HepG2 (cell line): ENCODE measurements around the gene KLF9. TPM values are rescaled to one million over a fixed set of nuclear protein-coding genes. Genes with fewer than 3 reads are reported as not detected.

Experiments used
- HNF4A ChIP-seq: sonication (generic); formaldehyde crosslinking; IDR thresholded peaks from 2 replicates; pipeline ENCODE4 v1.4.0; 2020; ENCODE audit warnings: missing genetic modification reagents
- MTF1 ChIP-seq: sonication (generic); formaldehyde crosslinking; IDR thresholded peaks from 2 replicates; pipeline ENCODE4 v1.5.0; 2020; ENCODE audit warnings: missing genetic modification reagents
- POLR2AphosphoS2 ChIP-seq: IDR thresholded peaks from 2 replicates; pipeline ENCODE4 v1.6.1; 2011; ENCODE audit warnings: low read depth, low read length, improper control_type of control experiment
- ZBTB3 ChIP-seq: sonication (generic); formaldehyde crosslinking; IDR thresholded peaks from 2 replicates; pipeline ENCODE4 v1.4.0; 2020; ENCODE audit warnings: low read depth, mild to moderate bottlenecking, moderate library complexity, missing genetic modification reagents, borderline replicate concordance
- ZKSCAN5 ChIP-seq: sonication (generic); formaldehyde crosslinking; IDR thresholded peaks from 2 replicates; pipeline ENCODE4 v1.5.1; 2020; ENCODE audit warnings: mild to moderate bottlenecking, missing genetic modification reagents
- ZKSCAN8 ChIP-seq: IDR thresholded peaks from 2 replicates; pipeline ENCODE4 v1.6.1; 2016; ENCODE audit warnings: borderline replicate concordance, missing genetic modification reagents, missing compliant biosample characterization
- ZNF383 ChIP-seq: sonication (generic); formaldehyde crosslinking; IDR thresholded peaks from 2 replicates; pipeline ENCODE4 v1.4.0; 2020; ENCODE audit warnings: missing genetic modification reagents, mild to moderate bottlenecking, borderline replicate concordance
- ZNF547 ChIP-seq: sonication (generic); formaldehyde crosslinking; IDR thresholded peaks from 2 replicates; pipeline ENCODE4 v1.5.1; 2020; ENCODE audit warnings: mild to moderate bottlenecking, missing genetic modification reagents
- ZNF703 ChIP-seq: sonication (generic); formaldehyde crosslinking; IDR thresholded peaks from 2 replicates; pipeline ENCODE4 v1.5.1; 2020; ENCODE audit warnings: missing genetic modification reagents, mild to moderate bottlenecking, moderate library complexity, borderline replicate concordance
- ZSCAN20 ChIP-seq: sonication (generic); formaldehyde crosslinking; IDR thresholded peaks from 2 replicates; pipeline ENCODE4 v1.4.0; 2020; ENCODE audit warnings: missing genetic modification reagents, mild to moderate bottlenecking, borderline replicate concordance
- polyA plus RNA-seq, 8 experiments: library from polyadenylated mRNA; depleted of rRNA in 3 of 8; stranded (reverse) in 7 of 8; unstranded in 1 of 8; fragments of >200 nt; fragmentation: Illumina TruSeq in 4 of 8; extraction: Trizol in 4 of 8; gene quantifications; 2 replicates each; pipeline versions ENCODE4 v1.2.1 to v1.2.3, GENCODE V29; 2011 to 2016; ENCODE audit warnings: low read depth in 4 of 8, missing spikeins in 1 of 8, mixed read lengths in 1 of 8; ENCODE audit not compliant: insufficient read depth in 1 of 8
- total RNA-seq, 5 experiments: library from RNA; depleted of rRNA; stranded (reverse); fragments of >200 nt; fragmentation: Illumina TruSeq; extraction: Trizol; gene quantifications; 2 replicates each; pipeline ENCODE4 v1.2.3, GENCODE V29; 2016; ENCODE audit warnings: low read depth in 1 of 5
- TF ChIP-seq, protein P1 (sequence below): sonication (generic); formaldehyde crosslinking; IDR thresholded peaks from 2 replicates; pipeline ENCODE4 v1.4.0; 2020; ENCODE audit warnings: missing genetic modification reagents
- TF ChIP-seq, protein P2 (sequence below): sonication (generic); formaldehyde crosslinking; IDR thresholded peaks from 2 replicates; pipeline ENCODE4 v1.4.0; 2020; ENCODE audit warnings: mild to moderate bottlenecking, missing genetic modification reagents
- TF ChIP-seq, protein P3 (sequence below): sonication (generic); formaldehyde crosslinking; IDR thresholded peaks from 2 replicates; pipeline ENCODE4 v1.4.0; 2020; ENCODE audit warnings: missing genetic modification reagents
- TF ChIP-seq, protein P4 (sequence below): sonication (generic); IDR thresholded peaks from 2 replicates; pipeline ENCODE4 v1.6.1; 2016; ENCODE audit warnings: low read depth, borderline replicate concordance
- TF ChIP-seq, protein P5 (sequence below): sonication (generic); formaldehyde crosslinking; IDR thresholded peaks from 2 replicates; pipeline ENCODE4 v1.9.0; 2022; ENCODE audit warnings: missing genetic modification reagents, mild to moderate bottlenecking, borderline replicate concordance
- TF ChIP-seq, protein P6 (sequence below): sonication (generic); formaldehyde crosslinking; IDR thresholded peaks from 2 replicates; pipeline ENCODE4 v1.5.0; 2020; ENCODE audit warnings: missing genetic modification reagents, mild to moderate bottlenecking, borderline replicate concordance

KLF9 gene
- total and polyA plus RNA-seq, 2 of the 13 experiments (the other 11 are each of a cell fraction or from before 2014, with no cell fraction given): 5.7 to 7.2 TPM

DNA sequence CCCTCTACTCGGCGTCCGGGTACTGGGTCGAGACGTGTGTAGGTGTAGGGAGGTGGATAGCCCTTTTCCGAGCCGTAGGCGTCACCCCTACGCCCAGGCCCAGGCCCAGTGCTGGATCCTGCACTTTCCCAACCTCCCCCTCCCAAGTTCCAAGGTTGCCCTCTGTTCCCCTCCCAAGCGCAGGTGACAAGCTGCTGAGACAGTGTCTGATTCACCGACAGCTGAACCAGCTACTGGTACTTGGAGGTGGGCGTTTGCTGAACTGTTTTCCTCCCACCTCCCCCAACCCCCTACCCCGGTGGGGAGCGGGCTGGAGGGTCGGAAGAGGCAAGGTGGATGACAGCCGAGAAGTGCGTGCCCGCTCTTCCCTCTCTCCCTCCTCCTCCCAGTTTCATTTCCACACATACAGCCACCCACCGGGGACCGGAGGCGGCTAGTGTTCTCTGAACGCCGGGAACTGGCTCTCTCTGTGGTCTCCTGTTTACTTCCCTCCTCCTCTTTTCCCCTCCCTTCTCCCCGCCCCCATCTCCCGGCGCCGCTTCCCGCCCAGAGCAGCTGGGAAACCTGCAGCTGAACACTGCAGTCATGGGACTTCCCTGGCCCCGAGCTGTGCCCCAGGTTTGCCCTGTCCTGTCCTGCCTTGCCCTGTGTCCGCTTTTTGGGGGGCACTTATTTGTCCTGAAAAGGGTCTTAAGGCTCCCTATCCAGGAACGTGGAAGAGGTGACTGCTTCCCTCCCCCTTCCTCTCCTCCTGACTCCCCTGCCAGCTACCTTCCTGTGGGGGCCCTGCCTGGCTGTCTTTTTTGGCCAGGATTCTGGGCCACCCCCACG lies 6.2 kb upstream of the KLF9 start (continued):
- TF ChIP-seq ZKSCAN8 (CRISPR knock-in tag) (0 out of 2 replicates have a peak, but pooled peaks have one; percentile 19), HNF4A (no peak), ZBTB3 (CRISPR knock-in tag) (no peak), ZKSCAN5 (CRISPR knock-in tag) (no peak), ZNF383 (CRISPR knock-in tag) (no peak), ZNF547 (CRISPR knock-in tag) (peak; percentile 32; the same call in 1 of the 2 replicates), POLR2AphosphoS2 (no peak; the same call in 1 of the 2 replicates), ZNF703 (no peak), ZSCAN20 (no peak), MTF1 (CRISPR knock-in tag) (no peak)
- TF ChIP-seq, protein P1, sequence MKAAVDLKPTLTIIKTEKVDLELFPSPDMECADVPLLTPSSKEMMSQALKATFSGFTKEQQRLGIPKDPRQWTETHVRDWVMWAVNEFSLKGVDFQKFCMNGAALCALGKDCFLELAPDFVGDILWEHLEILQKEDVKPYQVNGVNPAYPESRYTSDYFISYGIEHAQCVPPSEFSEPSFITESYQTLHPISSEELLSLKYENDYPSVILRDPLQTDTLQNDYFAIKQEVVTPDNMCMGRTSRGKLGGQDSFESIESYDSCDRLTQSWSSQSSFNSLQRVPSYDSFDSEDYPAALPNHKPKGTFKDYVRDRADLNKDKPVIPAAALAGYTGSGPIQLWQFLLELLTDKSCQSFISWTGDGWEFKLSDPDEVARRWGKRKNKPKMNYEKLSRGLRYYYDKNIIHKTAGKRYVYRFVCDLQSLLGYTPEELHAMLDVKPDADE (CRISPR knock-in tag): no peak
- TF ChIP-seq, protein P2, sequence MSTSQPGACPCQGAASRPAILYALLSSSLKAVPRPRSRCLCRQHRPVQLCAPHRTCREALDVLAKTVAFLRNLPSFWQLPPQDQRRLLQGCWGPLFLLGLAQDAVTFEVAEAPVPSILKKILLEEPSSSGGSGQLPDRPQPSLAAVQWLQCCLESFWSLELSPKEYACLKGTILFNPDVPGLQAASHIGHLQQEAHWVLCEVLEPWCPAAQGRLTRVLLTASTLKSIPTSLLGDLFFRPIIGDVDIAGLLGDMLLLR (CRISPR knock-in tag): 0 out of 2 replicates have a peak, but pooled peaks have one; percentile 34
- TF ChIP-seq, protein P3, sequence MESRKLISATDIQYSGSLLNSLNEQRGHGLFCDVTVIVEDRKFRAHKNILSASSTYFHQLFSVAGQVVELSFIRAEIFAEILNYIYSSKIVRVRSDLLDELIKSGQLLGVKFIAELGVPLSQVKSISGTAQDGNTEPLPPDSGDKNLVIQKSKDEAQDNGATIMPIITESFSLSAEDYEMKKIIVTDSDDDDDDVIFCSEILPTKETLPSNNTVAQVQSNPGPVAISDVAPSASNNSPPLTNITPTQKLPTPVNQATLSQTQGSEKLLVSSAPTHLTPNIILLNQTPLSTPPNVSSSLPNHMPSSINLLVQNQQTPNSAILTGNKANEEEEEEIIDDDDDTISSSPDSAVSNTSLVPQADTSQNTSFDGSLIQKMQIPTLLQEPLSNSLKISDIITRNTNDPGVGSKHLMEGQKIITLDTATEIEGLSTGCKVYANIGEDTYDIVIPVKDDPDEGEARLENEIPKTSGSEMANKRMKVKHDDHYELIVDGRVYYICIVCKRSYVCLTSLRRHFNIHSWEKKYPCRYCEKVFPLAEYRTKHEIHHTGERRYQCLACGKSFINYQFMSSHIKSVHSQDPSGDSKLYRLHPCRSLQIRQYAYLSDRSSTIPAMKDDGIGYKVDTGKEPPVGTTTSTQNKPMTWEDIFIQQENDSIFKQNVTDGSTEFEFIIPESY (CRISPR knock-in tag): no peak; the same call in 1 of the 2 replicates
- TF ChIP-seq, protein P4, sequence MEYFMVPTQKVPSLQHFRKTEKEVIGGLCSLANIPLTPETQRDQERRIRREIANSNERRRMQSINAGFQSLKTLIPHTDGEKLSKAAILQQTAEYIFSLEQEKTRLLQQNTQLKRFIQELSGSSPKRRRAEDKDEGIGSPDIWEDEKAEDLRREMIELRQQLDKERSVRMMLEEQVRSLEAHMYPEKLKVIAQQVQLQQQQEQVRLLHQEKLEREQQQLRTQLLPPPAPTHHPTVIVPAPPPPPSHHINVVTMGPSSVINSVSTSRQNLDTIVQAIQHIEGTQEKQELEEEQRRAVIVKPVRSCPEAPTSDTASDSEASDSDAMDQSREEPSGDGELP: peak; percentile 88; the same call in 1 of the 2 replicates
- TF ChIP-seq, protein P5, sequence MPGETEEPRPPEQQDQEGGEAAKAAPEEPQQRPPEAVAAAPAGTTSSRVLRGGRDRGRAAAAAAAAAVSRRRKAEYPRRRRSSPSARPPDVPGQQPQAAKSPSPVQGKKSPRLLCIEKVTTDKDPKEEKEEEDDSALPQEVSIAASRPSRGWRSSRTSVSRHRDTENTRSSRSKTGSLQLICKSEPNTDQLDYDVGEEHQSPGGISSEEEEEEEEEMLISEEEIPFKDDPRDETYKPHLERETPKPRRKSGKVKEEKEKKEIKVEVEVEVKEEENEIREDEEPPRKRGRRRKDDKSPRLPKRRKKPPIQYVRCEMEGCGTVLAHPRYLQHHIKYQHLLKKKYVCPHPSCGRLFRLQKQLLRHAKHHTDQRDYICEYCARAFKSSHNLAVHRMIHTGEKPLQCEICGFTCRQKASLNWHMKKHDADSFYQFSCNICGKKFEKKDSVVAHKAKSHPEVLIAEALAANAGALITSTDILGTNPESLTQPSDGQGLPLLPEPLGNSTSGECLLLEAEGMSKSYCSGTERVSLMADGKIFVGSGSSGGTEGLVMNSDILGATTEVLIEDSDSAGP (CRISPR knock-in tag): 0 out of 2 replicates have a peak, but pooled peaks have one; percentile 44
- TF ChIP-seq, protein P6, sequence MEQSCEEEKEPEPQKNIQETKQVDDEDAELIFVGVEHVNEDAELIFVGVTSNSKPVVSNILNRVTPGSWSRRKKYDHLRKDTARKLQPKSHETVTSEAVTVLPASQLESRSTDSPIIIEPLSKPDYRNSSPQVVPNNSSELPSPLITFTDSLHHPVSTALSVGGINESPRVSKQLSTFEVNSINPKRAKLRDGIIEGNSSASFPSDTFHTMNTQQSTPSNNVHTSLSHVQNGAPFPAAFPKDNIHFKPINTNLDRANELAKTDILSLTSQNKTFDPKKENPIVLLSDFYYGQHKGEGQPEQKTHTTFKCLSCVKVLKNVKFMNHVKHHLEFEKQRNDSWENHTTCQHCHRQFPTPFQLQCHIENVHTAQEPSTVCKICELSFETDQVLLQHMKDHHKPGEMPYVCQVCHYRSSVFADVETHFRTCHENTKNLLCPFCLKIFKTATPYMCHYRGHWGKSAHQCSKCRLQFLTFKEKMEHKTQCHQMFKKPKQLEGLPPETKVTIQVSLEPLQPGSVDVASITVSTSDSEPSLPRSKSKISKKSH (CRISPR knock-in tag): no peak
- TF ChIP-seq, all 625 proteins: peak for 165
